ENCODE results near the gene HOXB5.

Gene HOXB5

DNA sequence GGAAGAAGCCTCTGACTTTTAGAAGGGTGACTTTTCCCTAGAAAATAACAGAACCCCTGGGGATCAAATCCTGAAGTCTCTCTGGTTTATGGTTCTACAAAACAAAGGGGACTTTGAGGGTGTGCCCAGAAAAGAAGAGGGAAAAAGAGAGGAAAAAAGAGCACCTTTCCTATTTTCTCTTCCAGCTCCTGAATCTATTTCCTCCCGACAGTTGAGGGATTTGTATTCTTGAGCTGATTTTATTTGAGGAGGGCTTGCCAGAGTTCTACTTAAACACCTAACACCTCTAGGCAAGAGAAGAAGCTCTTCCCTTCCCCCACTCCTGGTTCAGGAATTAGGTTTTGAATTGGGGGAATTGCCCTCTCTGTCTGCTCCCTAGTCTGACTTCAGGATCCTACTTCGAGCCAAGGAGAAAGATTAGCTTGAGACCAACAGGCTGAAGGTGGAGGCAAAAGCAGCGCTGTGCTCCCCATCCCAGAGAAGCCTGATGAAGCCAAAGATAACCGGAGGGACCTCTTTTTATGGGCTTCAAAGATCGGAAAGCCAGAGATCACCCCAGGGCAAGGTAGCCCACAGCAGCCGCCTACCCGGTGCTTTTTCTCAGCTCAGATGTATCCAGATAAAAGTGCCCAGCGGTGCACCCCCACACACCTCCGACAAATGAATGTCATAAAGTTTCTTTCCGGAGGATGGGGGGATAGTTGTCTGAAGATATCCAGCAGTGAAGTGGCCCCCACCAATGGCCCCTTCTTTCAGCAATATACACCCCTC, 4.3 kb downstream of the HOXB5 start:
- DNase-seq = no peak

DNA sequence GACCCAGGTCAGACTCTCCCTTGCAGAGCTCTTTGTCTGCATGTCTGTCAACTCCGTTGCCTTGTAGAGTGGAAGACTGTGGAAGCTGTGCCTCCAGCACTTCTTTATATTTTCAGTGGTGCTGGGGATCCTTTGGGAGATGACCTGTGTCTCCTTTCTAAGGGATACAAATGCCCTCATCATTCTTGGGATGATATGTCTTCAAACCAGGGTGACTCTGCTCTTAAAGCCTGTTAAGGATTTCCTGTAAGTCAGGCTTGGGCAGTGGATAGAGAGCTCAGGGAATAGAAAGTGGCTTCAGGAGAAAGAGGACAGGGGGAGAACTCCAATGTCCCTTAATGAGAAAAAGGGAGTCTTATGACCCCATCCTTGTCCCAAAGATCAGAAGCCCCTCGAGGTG, 5.1 kb downstream of the HOXB5 start:
- no peak for DNase-seq

DNA sequence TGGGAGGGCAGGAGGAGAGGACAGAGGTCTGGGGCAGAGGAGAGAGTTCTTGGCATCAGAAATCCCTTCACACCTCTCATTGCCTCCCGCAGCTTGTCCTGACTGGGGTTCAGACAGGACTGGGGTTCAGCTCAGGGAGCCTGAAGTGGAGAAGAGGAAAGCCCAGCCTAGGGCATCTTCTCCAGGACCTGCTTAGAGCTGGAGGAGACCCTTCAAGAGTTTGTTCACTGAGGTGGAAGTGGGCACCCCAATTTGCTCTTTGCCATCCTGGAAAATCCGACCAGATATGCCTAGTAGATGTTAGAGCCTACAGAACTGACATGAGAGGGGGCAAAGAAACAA, 5.5 kb downstream of the HOXB5 start:
- DNase-seq = no peak

DNA sequence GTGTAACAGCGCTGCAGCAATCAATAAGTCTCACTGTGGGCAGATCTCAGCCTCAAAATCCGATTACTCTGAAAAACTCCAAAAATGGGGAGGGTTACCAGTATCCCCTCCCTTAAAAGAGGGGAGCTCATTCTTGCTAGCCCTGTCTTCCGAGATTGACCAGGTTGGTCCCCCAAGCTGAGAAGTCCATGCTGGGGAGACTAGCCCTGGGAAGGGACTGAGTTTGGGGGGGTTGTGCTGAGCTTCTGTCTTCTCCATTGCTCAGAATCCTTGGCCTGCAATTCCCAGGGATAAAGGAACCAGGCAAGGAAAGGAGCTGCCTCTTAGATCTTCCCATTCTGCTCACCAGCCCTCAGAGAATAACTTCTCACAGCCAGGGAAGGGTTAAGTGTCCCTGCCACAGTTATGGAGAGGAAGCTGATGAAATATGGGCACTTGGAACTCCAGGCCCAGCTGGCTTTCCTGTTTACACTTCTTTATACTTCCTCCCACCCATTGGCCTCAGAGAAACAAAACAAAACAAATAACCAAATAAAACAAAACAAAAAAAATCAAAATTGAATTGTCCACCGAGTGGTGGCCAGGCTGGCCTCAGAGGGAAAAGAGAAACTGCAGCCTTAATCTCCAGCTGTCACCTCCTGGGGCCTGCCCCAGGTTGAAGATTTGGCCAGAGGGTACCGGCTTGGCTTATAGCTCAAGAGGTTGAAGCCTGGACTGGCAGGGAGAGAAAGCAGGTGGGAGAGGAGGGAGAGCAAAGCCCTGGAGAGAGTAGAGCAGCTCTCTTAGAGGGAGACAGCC, 6.1 kb downstream of the HOXB5 start:
- DNase-seq = no peak

DNA sequence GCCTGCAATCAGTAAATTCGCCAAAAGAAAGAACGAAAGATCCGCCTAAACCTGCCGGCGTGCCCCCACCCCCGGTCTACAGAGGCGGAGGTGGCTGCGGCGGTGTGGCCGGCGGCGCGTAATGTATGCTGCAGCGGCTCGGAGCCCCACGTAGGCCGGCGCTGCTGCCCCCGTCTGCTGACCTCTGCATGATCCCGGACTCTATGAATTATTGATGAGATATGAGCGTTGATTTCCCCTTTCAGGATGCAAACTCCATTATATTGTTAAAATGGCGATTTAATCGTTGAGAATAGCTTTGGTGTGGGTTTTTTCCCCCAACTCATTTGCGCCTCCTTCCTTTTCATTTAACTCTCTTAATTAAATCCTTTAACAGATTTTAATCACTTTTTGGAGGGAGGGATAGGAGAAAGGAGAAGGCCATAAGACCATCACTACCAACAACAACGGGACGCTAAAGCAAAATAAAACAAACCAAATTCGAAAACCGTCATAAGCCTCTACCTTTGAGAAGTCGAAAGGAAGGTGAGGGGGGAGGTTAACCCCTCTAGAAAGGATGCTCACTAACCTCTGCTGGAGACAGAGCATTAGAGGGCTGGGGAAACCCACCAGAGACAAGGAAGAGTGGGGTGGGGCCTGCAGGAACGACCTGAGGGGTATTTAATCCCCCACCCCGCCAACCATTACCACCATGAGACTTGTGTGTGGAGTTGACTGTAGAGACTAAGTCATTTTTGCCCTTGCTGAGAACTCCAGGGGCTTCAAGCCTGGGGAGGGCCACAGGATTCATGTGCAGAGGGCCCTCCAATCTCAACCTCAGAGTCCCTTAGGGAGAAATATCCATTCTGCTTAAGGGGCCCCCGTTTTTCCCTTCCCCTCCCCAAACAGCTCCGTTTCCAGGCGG, 7.0 kb downstream of the HOXB5 start:
- DNase-seq = no peak

DNA sequence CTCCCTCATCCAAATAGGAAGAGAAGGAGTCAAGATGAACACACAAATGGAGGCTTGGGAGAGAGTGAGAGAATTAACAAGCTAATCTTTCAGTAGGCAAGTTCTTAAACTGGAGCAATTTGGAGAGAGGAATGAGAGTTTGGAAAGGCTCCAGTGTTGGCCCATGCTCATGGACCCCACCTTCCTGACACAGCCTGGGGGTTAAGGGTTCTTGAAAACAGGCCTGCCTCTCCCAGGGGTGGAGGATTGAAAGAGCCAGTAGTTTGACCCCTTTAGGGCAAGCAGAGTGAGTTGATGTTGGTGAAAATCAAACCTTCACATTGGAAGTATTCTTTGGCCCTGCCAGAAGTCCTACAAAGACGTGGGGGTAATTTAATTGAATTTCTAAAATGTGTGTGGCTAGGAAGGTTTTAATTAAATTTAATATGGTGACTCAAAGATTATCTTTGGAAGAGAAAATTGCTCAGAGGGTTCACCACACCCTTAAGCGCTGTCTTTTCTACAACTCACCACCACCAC, 9.3 kb downstream of the HOXB5 start:
- DNase-seq = no peak

DNA sequence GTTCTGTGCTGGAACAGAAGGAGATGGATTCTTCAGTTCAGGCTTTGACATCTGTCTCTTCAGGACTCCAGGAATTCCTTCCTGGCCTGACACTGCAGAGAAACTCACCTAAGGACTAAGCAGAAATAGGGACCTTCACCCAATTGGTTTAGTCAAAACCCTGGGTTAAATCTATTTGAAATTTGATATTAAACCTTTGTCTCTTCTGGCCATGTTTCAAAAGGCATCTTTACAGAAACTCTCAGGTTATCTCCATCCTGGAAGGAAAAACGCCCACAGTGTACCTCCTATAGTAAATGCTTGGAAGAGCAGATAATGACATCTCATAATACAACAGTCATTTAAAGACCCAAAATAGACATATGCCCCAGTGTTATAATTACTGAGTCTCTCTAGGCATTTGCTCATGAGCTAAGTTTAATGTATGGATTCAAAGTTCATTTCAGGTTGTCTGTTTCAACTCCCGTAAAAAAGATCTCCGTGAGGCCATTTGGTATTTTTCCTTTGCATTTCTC, 9.8 kb downstream of the HOXB5 start:
- DNase-seq = no peak

DNA sequence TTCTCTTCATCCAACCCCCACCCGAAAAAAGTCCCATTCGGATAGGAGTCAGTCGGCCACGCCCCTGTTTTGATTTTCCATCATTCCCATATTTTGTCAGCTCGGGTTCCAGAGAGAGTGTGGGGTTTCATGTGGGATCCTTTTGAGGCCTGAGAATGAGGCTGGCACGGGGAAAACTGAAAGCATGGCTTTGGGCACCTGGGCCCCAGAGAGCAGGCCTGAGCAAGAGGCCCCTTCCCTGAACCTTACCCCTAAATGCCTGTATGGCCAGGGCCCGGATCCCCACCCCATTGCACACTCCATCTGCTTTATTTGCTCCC, 10.9 kb downstream of the HOXB5 start:
- DNase-seq = no peak

DNA sequence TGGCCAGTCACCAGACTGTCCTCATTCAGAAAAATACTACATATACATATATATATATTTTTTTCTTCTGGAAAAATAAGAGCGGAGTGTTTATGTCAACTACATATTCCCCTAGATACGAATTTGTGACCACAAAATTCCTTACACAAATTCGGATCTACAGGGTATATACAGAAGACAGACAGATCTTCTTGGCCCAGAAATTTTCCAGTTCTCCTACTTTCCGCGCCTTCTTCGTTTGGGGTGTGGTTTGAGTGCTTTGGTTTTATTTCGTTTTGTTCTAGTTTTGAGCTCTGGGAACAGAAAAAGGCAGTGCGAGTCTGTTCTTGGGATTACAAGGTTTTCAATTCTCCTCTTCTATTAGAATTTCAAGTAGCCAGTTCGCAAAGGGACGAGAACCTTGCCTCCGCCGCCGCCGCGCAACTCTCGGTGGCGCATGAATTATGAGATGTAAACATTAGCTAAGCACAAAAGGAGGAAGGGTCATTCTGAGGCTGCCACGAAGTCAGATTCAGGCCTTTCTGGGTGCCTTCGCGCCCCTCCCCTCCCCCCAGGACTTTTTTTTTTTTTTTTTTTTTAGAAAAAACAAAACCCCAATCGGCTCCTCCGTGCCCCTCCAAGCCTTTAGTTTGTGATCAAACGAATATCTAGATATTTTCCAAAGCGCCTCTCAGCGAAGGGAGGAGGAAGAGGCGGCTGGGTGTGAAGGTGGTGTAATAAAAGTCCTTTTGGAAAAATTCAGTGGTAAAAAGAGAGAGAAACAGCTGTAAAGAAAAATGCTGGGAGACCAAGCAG, 13.6 kb downstream of the HOXB5 start:
- DNase-seq = no peak

DNA sequence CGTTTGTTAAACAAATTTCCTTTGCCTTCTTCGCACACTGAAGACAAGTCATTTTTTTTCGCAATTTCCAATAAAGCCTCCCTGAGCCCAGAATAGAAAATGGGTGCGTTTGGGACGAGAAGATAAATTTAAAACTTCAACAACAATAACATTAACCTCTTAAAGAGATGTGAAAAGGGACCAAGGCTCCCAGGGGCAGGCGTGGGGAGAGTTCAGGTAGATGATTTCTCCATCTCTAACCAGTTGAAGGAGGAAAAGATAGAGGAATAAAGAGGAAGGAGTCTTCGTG, 14.2 kb downstream of the HOXB5 start:
- DNase-seq = no peak

DNA sequence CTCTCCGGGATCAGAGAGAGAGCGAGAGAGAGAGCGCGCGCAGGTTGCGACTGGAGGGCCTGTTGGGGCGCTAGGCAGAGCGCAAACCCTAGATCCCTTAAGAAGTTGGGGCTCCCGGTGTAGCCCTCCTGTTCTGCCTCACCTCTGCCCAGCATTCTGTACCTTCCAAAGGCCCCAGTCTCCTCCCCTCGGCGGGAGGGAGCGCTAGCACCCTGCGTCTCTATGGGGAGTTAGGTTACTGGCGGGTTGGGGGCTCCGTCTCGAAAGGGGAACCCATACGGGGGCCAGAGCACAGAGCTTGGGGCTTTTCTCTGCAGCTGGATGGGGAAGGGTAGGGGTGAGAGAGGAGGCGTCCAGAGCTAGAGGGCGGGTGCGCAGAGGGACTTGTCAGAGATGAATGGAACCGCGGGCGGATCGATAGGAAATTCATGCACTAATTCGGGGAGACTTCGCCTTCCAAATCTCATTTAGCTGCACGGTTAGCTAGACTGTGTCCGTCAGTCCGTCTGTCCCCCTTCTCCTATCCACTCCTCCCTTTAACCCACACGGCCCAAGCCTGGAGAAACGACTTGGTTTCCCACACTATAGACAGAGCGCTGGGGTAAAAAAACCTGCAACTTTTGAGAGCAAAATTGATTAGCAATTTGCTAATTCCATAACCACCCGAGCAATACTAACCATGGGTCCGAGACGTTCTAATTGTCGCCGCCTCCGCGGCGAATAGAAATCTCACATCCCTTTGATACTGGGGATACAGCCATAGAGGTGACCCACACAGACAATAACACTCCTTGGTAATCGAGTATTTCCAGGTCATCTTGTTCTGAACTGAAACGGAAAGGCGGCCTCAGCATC, 14.7 kb downstream of the HOXB5 start:
- no peak for DNase-seq

DNA sequence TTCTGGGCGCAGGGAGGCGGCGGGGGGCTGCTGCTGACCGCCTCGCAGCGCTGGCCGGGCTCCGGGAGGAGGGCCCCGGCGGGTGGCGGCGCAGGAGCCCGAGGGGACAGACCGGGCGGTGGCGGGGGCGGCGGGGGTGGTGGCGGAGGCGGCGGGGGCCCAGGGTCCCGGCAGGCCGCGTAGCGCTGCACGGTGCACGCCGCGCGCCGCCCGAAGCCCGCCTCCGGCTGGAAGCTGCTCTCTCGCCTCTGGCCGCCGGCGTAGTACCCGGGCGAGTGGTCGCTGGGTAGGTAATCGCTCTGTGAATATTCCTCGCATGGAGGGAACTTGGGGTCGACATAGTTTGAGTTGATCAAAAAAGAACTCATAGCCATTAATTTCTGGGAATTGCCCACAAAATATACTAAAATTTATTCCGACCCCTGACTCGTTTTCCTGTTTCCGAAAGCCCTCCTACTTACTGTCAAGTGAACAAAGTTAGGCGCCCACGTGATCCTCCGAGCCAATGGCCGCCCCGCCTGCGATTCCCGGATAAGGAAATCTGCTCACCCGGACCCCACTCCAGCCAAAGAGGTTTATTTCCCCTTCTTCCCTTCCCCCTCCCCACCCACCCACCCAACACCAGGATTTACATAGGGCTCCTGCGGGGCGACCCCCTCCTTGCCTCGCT, 15.5 kb downstream of the HOXB5 start, which contains the start of gene HOXB4:
Gene HOXB4, minus strand, starts transcription at position 405 of the 670 bp plus-strand sequence. Its CDS starts 31 bp downstream, at position 374.
- no peak for DNase-seq

DNA sequence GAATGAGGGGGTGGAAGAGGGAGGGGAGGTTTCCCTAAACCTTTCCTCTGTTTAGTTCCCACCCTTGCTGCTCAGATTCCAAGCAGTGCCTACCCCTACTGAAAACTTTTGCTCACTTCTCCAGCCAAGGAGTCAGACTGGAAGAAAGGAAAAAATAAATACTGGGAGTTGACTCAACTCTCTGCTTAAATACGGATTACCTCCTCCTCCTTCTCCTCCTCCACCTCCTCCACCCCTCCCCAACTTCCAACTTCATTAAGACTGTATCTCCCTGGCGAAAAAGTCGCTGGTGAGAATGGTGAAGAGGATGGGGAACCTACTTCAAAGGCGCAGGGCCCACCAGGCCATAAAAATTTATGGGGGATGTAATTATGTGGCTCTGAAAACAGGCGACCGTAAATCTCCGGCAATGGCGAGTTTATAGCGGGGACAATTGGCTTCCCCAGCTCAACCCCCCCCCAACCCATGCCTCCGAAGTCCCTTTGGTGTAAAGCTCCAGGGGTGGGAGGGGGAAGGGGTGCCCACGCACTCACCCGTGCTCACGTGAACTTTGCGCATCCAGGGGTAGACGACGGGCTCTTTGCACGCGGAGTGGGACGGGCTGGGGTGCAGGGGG, 16.1 kb downstream of the HOXB5 start:
- DNase-seq = no peak

DNA sequence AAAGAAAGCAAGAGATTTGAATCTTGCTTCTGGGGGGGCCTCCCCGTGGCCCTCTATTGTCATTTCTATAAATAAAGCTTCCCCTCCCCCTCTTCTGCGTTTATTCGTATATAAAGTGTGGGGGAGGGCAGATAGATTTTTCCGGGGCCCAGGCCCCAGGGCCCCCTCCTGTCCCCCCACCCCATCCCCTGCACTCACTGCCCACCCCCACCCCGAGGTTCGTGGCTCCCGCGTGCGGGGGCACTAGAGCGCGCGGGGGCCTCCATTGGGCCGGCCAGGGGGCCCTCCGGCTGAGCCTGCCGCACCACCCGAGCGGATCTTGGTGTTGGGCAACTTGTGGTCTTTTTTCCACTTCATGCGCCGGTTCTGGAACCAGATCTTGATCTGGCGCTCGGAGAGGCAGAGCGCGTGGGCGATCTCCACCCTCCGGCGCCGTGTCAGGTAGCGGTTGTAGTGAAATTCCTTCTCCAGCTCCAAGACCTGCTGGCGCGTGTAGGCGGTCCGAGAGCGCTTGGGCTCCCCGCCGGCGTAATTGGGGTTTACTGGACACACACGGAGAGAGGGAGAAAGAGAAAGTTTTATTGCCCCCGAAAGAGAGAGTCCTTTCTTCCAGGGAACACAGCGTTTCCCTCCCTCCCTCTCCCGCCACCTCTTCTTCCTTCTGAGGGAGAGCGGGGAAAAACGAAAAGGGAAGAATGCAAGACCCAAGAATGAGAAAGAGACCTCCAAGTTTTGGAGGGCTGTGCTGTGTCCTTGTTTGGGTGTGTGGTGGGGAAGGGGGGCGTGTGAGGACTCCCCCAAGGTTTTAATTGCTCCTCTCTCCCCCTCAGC, 16.9 kb downstream of the HOXB5 start:
- DNase-seq = no peak

DNA sequence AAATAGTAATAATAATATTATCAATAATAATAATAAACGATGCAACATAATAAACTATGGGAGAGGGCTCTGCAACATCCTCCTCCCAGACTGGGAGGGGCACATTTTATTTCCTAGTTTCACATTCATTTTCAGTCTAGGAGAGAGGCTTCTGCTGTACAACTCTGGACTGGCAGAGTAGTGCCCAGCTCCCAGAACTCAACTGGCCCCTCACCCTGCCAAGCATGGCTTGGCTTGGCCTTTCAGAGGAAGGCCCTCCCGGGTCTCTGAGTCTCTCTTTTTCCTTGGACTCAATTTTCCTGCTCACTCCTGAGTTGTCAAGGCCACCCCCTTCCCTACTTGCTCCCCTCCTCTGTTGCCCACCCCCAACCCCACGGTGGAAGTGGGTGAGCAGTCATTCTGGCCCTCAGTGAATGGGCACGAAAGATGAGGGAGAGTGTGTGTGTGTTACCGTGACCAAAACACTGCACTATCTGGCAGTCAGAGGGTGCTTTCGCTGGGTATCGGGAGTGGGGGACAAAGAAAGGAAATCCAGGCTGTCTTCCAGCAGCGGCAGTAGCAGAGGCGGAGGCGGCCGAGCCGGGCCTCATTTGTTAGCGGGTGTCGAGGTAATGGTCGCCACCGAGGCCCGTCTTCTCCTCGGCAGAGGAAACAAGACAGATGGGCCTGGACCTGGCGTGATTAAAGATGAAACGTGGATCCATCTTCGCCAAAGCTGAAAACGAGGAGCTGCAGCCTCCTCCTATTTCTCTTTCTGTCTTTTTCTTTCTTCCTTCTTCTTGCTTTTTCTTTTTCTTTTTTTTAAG, 17.7 kb downstream of the HOXB5 start:
- no peak for DNase-seq

DNA sequence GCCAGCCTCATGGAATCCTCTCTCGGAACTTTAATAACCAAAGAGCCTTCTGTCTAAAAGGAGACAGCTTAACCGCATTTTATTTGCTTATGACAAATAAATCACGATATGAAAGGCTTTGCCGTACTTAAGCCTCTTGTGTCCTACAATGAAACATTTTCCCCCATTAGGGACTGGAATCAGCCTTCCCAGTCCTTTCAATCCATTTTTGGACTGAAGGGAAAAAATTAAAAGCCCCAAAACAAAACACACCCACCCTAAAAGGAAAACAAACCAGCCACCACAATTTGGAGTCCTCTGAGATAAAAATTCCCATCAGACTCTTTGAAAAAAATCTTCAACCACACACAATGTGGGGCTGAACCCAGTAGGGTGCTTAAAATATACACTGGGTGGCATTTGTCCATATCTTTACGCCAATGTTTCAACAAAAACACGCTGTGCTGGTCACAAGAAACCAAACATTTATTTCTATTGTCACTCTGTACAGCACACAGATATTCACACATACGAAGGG, 18.5 kb downstream of the HOXB5 start:
- DNase-seq = no peak

DNA sequence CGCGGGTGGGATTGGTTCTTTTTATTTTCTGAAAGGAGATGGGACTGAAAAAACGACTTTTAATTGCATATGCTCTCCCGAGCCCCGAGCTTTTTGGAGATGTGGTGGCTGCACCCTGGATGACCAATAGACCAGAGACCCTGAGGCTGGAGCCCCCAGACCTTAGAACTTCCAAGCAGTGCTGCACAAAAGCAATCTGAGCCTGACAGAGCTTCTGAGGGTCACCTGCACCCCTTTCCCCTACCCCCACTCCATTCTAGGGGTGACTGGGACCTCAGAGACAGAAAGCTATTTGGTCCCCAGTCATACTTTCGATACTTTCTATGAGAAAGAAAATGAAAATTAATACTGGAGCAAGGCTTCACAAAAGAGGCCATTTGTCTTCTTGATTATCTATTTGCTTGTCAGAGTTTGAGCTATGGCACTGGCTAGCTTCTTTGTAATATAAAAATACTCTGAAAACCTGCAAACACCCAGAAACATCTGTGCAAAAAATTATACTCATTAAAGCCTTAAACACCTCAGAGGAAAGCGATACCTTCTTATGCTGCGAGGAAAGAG, 19.0 kb downstream of the HOXB5 start:
- DNase-seq = no peak

DNA sequence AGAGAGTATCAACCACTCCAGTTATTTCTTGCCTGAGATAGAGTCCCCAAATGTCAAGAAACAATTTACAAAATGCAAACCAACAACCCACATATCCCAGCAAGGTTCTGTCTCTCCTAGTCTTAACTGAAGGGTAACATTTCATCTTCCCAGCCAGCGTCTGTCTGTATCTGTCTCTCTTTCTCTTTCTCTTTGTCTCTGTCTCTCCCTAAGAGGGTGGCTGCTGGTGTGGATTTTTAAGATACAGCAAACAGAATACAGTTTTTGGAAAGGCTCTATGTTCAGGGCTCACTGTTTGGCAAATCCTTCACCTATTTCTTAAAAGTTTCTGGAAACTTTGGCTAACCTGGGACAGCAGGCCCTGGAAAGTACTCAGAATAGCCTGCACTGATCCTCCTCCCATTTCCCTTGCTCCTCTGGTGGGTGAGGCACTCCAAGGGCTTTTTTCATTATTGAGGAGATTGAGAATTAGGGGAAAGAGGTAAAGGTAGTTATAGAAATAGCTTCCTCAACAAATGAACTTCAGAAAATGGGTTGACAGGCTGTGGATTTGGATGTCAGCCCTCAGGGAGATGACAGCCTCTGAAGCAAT, 21.7 kb downstream of the HOXB5 start:
- DNase-seq = no peak

Measured in NCI-H526 treated with DMSO at 0.1 percent for 48 hours (cell line).